PC-9 (cell line): ENCODE data around the gene SLC6A1. TPM values are rescaled to one million over a fixed set of nuclear protein-coding genes. Genes with fewer than 3 reads are reported as not detected.
"Not testable (repeated sequence)": the region's sequence is repeated elsewhere in the genome, so short reads cannot be mapped to it uniquely, and the experiment has no call there.

Experiments used
- BruUV-seq: library from RNA; stranded (reverse); fragments of 400-500 nt; replicated peaks from 2 replicates; lab custom pipeline; 2021; lab: Mats Ljungman, UMichigan
- CTCF ChIA-PET: fragments of 300-600 bp; sonication (Branson Sonifier 250); formaldehyde crosslinking; loops from one replicate; lab custom pipeline; 2022; ENCODE audit warnings: antibody characterized with exemption; lab: Charles Lee
- POLR2A ChIA-PET: fragments of 300-600 bp; sonication (Branson Sonifier 250); formaldehyde crosslinking; loops from one replicate; lab custom pipeline; 2022; ENCODE audit warnings: antibody characterized with exemption; ENCODE audit not compliant: unreplicated experiment; lab: Charles Lee
- DNase-seq, 2 experiments: peaks; one replicate each; pipeline versions ENCODE4 v3.0.0 to v3.0.0-alpha.2; 2015 to 2022; ENCODE audit warnings: mixed read lengths in 1 of 2
- H2AFZ ChIP-seq: fragments of 200-600 bp; sonication (generic); 2 replicates; pipeline ENCODE4 v1.8.1; 2017; ENCODE audit warnings: antibody characterized with exemption
- H3F3A ChIP-seq: fragments of 200-600 bp; sonication (generic); 2 replicates; pipeline ENCODE4 v1.8.1; 2017; ENCODE audit warnings: antibody characterized with exemption, mild to moderate bottlenecking, low read depth; ENCODE audit not compliant: insufficient read depth
- H3K27ac ChIP-seq: fragments of 200-600 bp; sonication (generic); 2 replicates; pipeline ENCODE4 v1.6.1; 2016; ENCODE audit warnings: mixed run types
- H3K27me3 ChIP-seq: fragments of 200-600 bp; sonication (generic); 2 replicates; pipeline ENCODE4 v1.6.1; 2016; ENCODE audit warnings: low read depth, mixed run types; ENCODE audit not compliant: insufficient read depth
- H3K36me3 ChIP-seq: fragments of 200-600 bp; sonication (generic); 2 replicates; pipeline ENCODE4 v1.6.1; 2016; ENCODE audit warnings: low read depth, mixed run types
- H3K4me1 ChIP-seq: fragments of 200-600 bp; sonication (generic); replicated peaks from 2 replicates; pipeline ENCODE4 v1.6.1; 2016; ENCODE audit warnings: mixed run types; ENCODE audit not compliant: insufficient read depth
- H3K4me2 ChIP-seq: fragments of 200-600 bp; sonication (generic); 2 replicates; pipeline ENCODE4 v1.6.1; 2017; ENCODE audit warnings: mixed run types
- H3K4me3 ChIP-seq: fragments of 200-600 bp; sonication (generic); 2 replicates; pipeline ENCODE4 v1.6.1; 2016; ENCODE audit warnings: mixed run types
- H3K79me2 ChIP-seq: fragments of 200-600 bp; sonication (generic); 2 replicates; pipeline ENCODE4 v1.6.1; 2017; ENCODE audit warnings: low read depth, mixed run types
- H3K9me2 ChIP-seq: fragments of 200-600 bp; sonication (generic); 2 replicates; pipeline ENCODE4 v1.8.1; 2017; ENCODE audit warnings: mild to moderate bottlenecking; ENCODE audit not compliant: insufficient read depth
- H3K9me3 ChIP-seq: fragments of 200-600 bp; sonication (generic); 2 replicates; pipeline ENCODE4 v1.8.1; 2016; ENCODE audit warnings: low read depth; ENCODE audit not compliant: insufficient read depth
- H4K20me1 ChIP-seq: fragments of 200-600 bp; sonication (generic); 2 replicates; pipeline ENCODE4 v1.8.1; 2017; ENCODE audit not compliant: insufficient read depth
- CTCF ChIP-seq: fragments of 200-600 bp; sonication (generic); conservative IDR thresholded peaks from 2 replicates; pipeline ENCODE4 v1.6.1; 2017; ENCODE audit warnings: mixed run types, antibody characterized with exemption, mild to moderate bottlenecking, moderate library complexity
- EZH2 ChIP-seq: fragments of 200-600 bp; sonication (generic); IDR thresholded peaks from 2 replicates; pipeline ENCODE4 v1.8.0; 2017; ENCODE audit warnings: antibody characterized with exemption, low read depth
- intact Hi-C: fragments of 100-400 bp; cut with micrococcal nuclease; formaldehyde crosslinking; loops from one replicate; pipeline ENCODE4 v1.10.0; 2022; ENCODE audit not compliant: unreplicated experiment
- total RNA-seq: library from RNA; stranded (reverse); gene quantifications from 2 replicates; pipeline ENCODE4 v1.2.3, GENCODE V29; 2021

Gene SLC6A1
- total RNA-seq, 1 experiment from 2014 or later: not detected

GRCh38 chr3:11074451-11074850 lies 81.9 kb downstream of the SLC6A1 start:
- Histone ChIP-seq H3K9me2 (no peaks in the 10 kb centered on the region), H3K4me2 (no peak overlapping the region), H3K36me3 (no peaks in the 10 kb centered on the region), H3K27me3 (no peaks in the 10 kb centered on the region), H3K4me1 (peaks cover 7% of the 10 kb centered on the region; the same call in 1 of the 2 replicates), H3K4me3 (no peak overlapping the region), H3K9me3 (peaks cover 4% of the 10 kb centered on the region; the same call in 1 of the 2 replicates), H3F3A (no peaks in the 10 kb centered on the region), H4K20me1 (no peaks in the 10 kb centered on the region), H2AFZ (no peak overlapping the region), H3K79me2 (no peaks in the 10 kb centered on the region), H3K27ac (no peak overlapping the region)
- no TSS peak for BruUV-seq
- ChIA-PET CTCF (no interaction called here), POLR2A (no interaction called here)
- DNase-seq: no peak
- intact Hi-C loops: no loop called here
- TF ChIP-seq CTCF (no peak), EZH2 (no peak)

GRCh38 chr3:11075122-11075521 lies 82.6 kb downstream of the SLC6A1 start:
- H3K36me3 ChIP-seq, H3K79me2 ChIP-seq, H3K27me3 ChIP-seq, H3F3A ChIP-seq, POLR2A ChIA-PET, H3K27ac ChIP-seq, BruUV-seq, H2AFZ ChIP-seq, intact Hi-C loops, CTCF ChIA-PET, H3K9me2 ChIP-seq, H3K4me2 ChIP-seq, H4K20me1 ChIP-seq, H3K4me3 ChIP-seq, H3K9me3 ChIP-seq: not testable (repeated sequence)
- peak in 1 of 2 experiments; percentile 44 for DNase-seq
- H3K4me1 ChIP-seq: peaks cover 10% of the 10 kb centered on the region

- H3K4me3 ChIP-seq: no peak overlapping the region
- no peaks in the 10 kb centered on the region for H4K20me1 ChIP-seq
- no peak overlapping the region for H2AFZ ChIP-seq
- ChIA-PET POLR2A (interaction anchor here (0.7 kb wide), 1 partner anchor 247 kb away, joined by 3 read pairs; no protein-coding TSS in a partner anchor), CTCF (no interaction called here)
- no peak overlapping the region for H3K27ac ChIP-seq
- TF ChIP-seq CTCF (no peak), EZH2 (no peak)
- H3K36me3 ChIP-seq: no peaks in the 10 kb centered on the region
- no TSS peak for BruUV-seq
- DNase-seq: no peak
- peaks cover 4% of the 10 kb centered on the region; the same call in 1 of the 2 replicates for H3K9me3 ChIP-seq
- no peaks in the 10 kb centered on the region for H3K79me2 ChIP-seq
- intact Hi-C loops: no loop called here
- H3K9me2 ChIP-seq: no peaks in the 10 kb centered on the region
- H3K4me1 ChIP-seq: peaks cover 24% of the 10 kb centered on the region
- no peaks in the 10 kb centered on the region for H3F3A ChIP-seq
- H3K27me3 ChIP-seq: no peaks in the 10 kb centered on the region
- no peak overlapping the region for H3K4me2 ChIP-seq
Measured at GRCh38 chr3:11076711-11077110, 84.2 kb downstream of the SLC6A1 start.

GRCh38 chr3:11077466-11077865 lies 84.9 kb downstream of the SLC6A1 start:
- Histone ChIP-seq H3K9me3 (peaks cover 4% of the 10 kb centered on the region; the same call in 1 of the 2 replicates), H3K27ac (no peak overlapping the region), H3K27me3 (no peaks in the 10 kb centered on the region), H3K4me1 (peaks cover 24% of the 10 kb centered on the region), H3K4me3 (no peak overlapping the region), H3K9me2 (no peaks in the 10 kb centered on the region), H4K20me1 (no peaks in the 10 kb centered on the region), H3F3A (no peaks in the 10 kb centered on the region), H3K36me3 (no peaks in the 10 kb centered on the region), H2AFZ (no peak overlapping the region), H3K79me2 (no peaks in the 10 kb centered on the region), H3K4me2 (no peak overlapping the region)
- no peak for DNase-seq
- ChIA-PET CTCF (no interaction called here), POLR2A (no interaction called here)
- no TSS peak for BruUV-seq
- intact Hi-C loops: no loop called here
- TF ChIP-seq EZH2 (no peak), CTCF (no peak)
